Suprapubic skin (tissue), 3 donors: Measurements from ENCODE around the gene CADM1.

ENCODE experiments used
- EP300 ChIP-seq: sonication (generic); formaldehyde crosslinking; IDR thresholded peaks from one replicate; pipeline ENCODE4 v1.6.1; 2017; ENCODE audit warnings: antibody characterized with exemption
- POLR2A ChIP-seq, 2 donors: fragments of 450-650 bp; IDR thresholded peaks; one replicate each; pipeline ENCODE4 v1.6.1; 2017; ENCODE audit warnings: antibody characterized with exemption in 2 of 2, mild to moderate bottlenecking in 2 of 2, moderate library complexity in 2 of 2
- TF ChIP-seq, protein P1 (sequence below), 2 donors: fragments of 200-600 bp in 1 of 2; fragments of 450-650 bp in 1 of 2; sonication (generic) in 1 of 2; IDR thresholded peaks; one replicate each; pipeline ENCODE4 v1.5.1; 2016 to 2019; ENCODE audit warnings: antibody characterized with exemption in 2 of 2, mild to moderate bottlenecking in 1 of 2, moderate library complexity in 1 of 2

DNA sequence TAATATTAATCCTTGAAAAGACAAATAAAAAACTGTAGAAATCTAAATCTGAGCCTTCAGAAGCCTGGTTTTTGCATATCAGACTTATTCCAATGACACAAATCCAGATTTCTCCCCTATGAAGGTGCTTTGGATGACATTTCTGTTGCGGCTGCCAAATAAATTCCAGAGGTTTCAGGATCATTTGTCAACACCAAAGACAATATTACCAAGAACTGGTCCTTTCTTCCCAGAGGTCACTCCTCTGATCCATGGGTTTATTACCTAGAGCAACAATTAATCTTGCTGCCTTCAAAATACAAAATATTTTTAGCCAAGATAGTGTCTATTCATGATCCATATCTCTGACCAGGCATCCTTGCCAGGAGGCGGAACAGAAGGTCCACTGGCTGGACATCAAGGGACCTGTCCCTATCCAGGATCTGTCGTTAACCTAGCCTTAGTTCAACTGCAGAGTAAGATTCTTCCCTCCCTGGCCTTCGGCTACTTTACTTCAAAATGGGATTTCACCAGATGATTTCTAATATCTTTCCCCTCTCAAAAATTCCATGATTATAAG is 4.9 kb downstream of the CADM1 start:
- TF ChIP-seq, protein P1, sequence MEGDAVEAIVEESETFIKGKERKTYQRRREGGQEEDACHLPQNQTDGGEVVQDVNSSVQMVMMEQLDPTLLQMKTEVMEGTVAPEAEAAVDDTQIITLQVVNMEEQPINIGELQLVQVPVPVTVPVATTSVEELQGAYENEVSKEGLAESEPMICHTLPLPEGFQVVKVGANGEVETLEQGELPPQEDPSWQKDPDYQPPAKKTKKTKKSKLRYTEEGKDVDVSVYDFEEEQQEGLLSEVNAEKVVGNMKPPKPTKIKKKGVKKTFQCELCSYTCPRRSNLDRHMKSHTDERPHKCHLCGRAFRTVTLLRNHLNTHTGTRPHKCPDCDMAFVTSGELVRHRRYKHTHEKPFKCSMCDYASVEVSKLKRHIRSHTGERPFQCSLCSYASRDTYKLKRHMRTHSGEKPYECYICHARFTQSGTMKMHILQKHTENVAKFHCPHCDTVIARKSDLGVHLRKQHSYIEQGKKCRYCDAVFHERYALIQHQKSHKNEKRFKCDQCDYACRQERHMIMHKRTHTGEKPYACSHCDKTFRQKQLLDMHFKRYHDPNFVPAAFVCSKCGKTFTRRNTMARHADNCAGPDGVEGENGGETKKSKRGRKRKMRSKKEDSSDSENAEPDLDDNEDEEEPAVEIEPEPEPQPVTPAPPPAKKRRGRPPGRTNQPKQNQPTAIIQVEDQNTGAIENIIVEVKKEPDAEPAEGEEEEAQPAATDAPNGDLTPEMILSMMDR (IDR thresholded peaks at IDR 0.05), result no peak
- TF ChIP-seq POLR2A (IDR thresholded peaks at IDR 0.05) (no peak), EP300 (no peak)
